ENCODE data around the gene B4GALT4. TPM values are rescaled to one million over a fixed set of nuclear protein-coding genes. Genes with fewer than 3 reads are reported as not detected.

The B4GALT4 gene
- total RNA-seq, 1 experiment from 2014 or later = 18.3 TPM

- DNase-seq (ENCODE audit: unreplicated experiment) = no peak
- TF ChIP-seq CTCF (IDR thresholded peaks at IDR 0.05; ENCODE audit: unreplicated experiment) = no peak
- Mint-ChIP-seq H3K9me3 (ENCODE audit: unreplicated experiment) (no peaks in the 10 kb centered on the region), H3K27ac (ENCODE audit: low read depth, unreplicated experiment) (no peak overlapping the region), H3K27me3 (ENCODE audit: insufficient read depth, unreplicated experiment) (peaks cover 14% of the 10 kb centered on the region), H3K4me3 (ENCODE audit: unreplicated experiment) (no peak overlapping the region), H3K4me1 (ENCODE audit: insufficient read depth, unreplicated experiment) (no peaks in the 10 kb centered on the region), H3K36me3 (ENCODE audit: insufficient read depth, unreplicated experiment) (no peaks in the 10 kb centered on the region)
- intact Hi-C loops (cut with micrococcal nuclease) = no loop called here
- ChIA-PET POLR2A (interaction anchor here (0.5 to 0.6 kb wide), 2 partner anchors 121 to 1089 kb away, joined by 3 read pairs; no protein-coding TSS in a partner anchor), CTCF (interaction anchor here (0.9 kb wide), 1 partner anchor 20 kb away, joined by 3 read pairs; the partner anchor contains the start of gene B4GALT4)
- no TSS peak for BruUV-seq (replicated peaks)
Observed at GRCh38 chr3:119261055-119261454, 20.4 kb upstream of the B4GALT4 start.

DNA sequence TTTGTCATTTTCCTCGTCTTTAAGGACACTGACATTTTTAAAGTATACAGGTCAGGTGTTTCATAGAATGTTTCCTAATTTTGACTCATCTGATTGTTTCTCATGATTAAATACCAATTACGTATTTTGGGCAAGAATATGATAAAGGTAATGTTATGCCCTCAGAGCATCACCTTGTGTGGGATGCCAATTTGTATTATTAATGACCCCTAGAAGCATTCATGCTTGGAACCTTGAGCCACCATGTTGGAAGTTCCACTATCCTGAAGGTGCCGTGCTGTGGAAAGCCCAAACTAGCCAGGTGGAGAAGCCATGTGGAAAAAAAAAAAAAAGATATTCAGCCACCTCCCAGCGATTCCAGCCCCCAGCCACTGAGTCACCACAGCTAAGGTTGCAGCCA, 19.1 kb upstream of the B4GALT4 start:
- Mint-ChIP-seq H3K9me3 (ENCODE audit: unreplicated experiment) (no peaks in the 10 kb centered on the region), H3K36me3 (ENCODE audit: insufficient read depth, unreplicated experiment) (no peaks in the 10 kb centered on the region), H3K27ac (ENCODE audit: low read depth, unreplicated experiment) (no peak overlapping the region), H3K4me3 (ENCODE audit: unreplicated experiment) (no peak overlapping the region), H3K4me1 (ENCODE audit: insufficient read depth, unreplicated experiment) (no peaks in the 10 kb centered on the region), H3K27me3 (ENCODE audit: insufficient read depth, unreplicated experiment) (peaks cover 14% of the 10 kb centered on the region)
- ChIA-PET POLR2A (no interaction called here), CTCF (interaction anchor here (1.2 kb wide), 1 partner anchor 13 kb away, joined by 4 read pairs; no protein-coding TSS in a partner anchor)
- no peak for DNase-seq (ENCODE audit: unreplicated experiment)
- no peak for TF ChIP-seq CTCF (IDR thresholded peaks at IDR 0.05; ENCODE audit: unreplicated experiment)
- intact Hi-C loops (cut with micrococcal nuclease) = no loop called here
- no TSS peak for BruUV-seq (replicated peaks)

DNA sequence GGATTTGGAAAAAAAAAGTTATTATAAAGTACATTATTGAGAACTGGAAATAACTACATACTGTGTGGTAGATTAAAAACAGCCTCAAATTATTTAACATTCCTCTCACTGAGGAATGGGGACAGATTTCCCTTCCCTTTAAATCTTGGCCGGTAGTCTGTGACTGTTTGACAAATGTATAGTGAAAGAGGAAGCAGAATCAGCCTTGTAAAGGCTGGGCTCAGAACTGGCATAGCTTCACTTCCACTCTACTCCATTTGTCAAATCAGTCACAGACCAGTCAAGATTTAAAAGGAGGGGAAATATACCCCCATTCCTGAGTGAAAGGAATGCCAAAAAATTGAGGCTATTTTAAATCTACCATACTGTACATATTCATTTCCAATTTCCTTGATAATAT, 18.2 kb upstream of the B4GALT4 start:
- intact Hi-C loops (cut with micrococcal nuclease) = no loop called here
- Mint-ChIP-seq H3K27me3 (ENCODE audit: insufficient read depth, unreplicated experiment) (peaks cover 8% of the 10 kb centered on the region), H3K27ac (ENCODE audit: low read depth, unreplicated experiment) (no peak overlapping the region), H3K36me3 (ENCODE audit: insufficient read depth, unreplicated experiment) (no peaks in the 10 kb centered on the region), H3K4me3 (ENCODE audit: unreplicated experiment) (no peak overlapping the region), H3K4me1 (ENCODE audit: insufficient read depth, unreplicated experiment) (no peaks in the 10 kb centered on the region), H3K9me3 (ENCODE audit: unreplicated experiment) (no peaks in the 10 kb centered on the region)
- BruUV-seq (replicated peaks) = no TSS peak
- no peak for TF ChIP-seq CTCF (IDR thresholded peaks at IDR 0.05; ENCODE audit: unreplicated experiment)
- DNase-seq (ENCODE audit: unreplicated experiment) = no peak
- CTCF ChIA-PET = interaction anchor here (1.2 to 2.7 kb wide), 2 partner anchors 12 to 375 kb away, joined by 4 to 8 read pairs; no protein-coding TSS in a partner anchor
- POLR2A ChIA-PET = interaction anchor here (1.2 kb wide), 1 partner anchor 18 kb away, joined by 6 read pairs; the partner anchor contains the start of gene B4GALT4

DNA sequence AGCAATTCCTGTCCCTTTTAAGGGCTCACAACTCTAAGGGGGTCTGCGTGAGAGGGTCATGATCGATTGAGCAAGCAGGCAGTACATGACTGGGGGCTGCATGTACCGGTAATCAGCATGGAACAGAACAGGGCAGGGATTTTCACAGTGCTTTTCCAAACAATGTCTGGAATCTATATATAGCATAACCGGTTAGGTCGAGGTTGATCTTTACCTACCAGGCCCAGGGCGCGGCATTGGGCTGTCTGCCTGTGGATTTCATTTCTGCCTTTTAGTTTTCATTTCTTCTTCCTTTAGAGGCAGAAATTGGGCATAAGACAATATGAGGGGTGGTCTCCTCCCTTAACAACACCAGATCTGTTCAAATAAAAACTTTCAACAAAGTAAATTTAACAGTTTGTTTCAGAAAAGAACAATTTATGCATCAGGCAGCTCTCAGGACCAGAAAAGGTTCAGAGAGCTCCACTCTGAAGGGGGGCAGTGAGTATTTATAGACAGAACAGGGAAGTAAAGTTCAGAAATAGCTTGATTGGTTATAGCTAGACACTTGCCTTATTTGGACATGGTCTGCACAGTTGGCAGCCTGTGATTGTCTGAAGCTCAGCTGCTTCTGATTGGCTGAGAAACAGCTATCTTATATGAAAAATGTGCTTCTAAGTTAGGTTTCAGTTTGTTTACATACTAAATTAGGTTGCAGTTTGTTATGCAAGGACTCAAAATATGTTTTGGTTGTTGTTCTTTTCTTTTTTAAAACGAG, 17.2 kb upstream of the B4GALT4 start:
- no peaks in the 10 kb centered on the region for H3K36me3 Mint-ChIP-seq (ENCODE audit: insufficient read depth, unreplicated experiment)
- H3K27ac Mint-ChIP-seq (ENCODE audit: low read depth, unreplicated experiment) = no peak overlapping the region
- ChIA-PET POLR2A (interaction anchor here (0.6 to 1.2 kb wide), 3 partner anchors 17 to 447 kb away, joined by 3 to 6 read pairs (median 3); partner anchors contain the start of genes ARHGAP31 and B4GALT4), CTCF (interaction anchor here (0.6 to 2.7 kb wide), 5 partner anchors 17 to 374 kb away, joined by 3 to 8 read pairs (median 3); no protein-coding TSS in a partner anchor)
- no peaks in the 10 kb centered on the region for H3K9me3 Mint-ChIP-seq (ENCODE audit: unreplicated experiment)
- no peaks in the 10 kb centered on the region for H3K4me1 Mint-ChIP-seq (ENCODE audit: insufficient read depth, unreplicated experiment)
- TF ChIP-seq CTCF (IDR thresholded peaks at IDR 0.05; ENCODE audit: unreplicated experiment) = no peak
- peak; percentile 19 for DNase-seq (ENCODE audit: unreplicated experiment)
- intact Hi-C loops (cut with micrococcal nuclease) = no loop called here
- no peak overlapping the region for H3K4me3 Mint-ChIP-seq (ENCODE audit: unreplicated experiment)
- BruUV-seq (replicated peaks) = no TSS peak
- H3K27me3 Mint-ChIP-seq (ENCODE audit: insufficient read depth, unreplicated experiment) = no peaks in the 10 kb centered on the region

Data from MCF 10A (cell line).